ENCODE measurements around the gene MAGOH.

Gene MAGOH

GRCh38 chr1:53280496-53280895 lies 42.2 kb upstream of the MAGOH start:
- Histone ChIP-seq H3K36me3 (replicated peaks in 1 of 2; ENCODE audit: control insufficient read depth in 2 of 2, insufficient read depth in 2 of 2, low read length in 2 of 2) (peaks cover 38 to 72% of the 10 kb centered on the region in 2 donors), H2BK120ac (ENCODE audit: low read depth, low read length) (no peak overlapping the region), H3K27me3 (ENCODE audit: control insufficient read depth in 3 of 3, insufficient read depth in 3 of 3, low read depth in 1 of 3, low read length in 3 of 3) (peaks cover 0 to 2% (median 0%) of the 10 kb centered on the region in 3 experiments), H3K18ac (ENCODE audit: low read length) (no peak overlapping the region), H3K23ac (ENCODE audit: low read depth, low read length, poor library complexity) (no peak overlapping the region), H4K91ac (ENCODE audit: low read depth, low read length, poor library complexity) (no peak overlapping the region), H2AK5ac (ENCODE audit: low read depth, low read length) (no peak overlapping the region), H2BK5ac (ENCODE audit: low read length) (no peak overlapping the region), H4K8ac (ENCODE audit: low read depth, low read length) (peak overlapping the region; percentile 73), H3K9me3 (replicated peaks in 1 of 2; ENCODE audit: control insufficient read depth in 2 of 2, insufficient read depth in 1 of 2, low read depth in 1 of 2, low read length in 2 of 2) (peaks cover 0 to 2% of the 10 kb centered on the region in 2 donors), H3K14ac (ENCODE audit: low read length) (no peak overlapping the region), H3K27ac (replicated peaks; ENCODE audit: low read length) (no peak overlapping the region), H2BK12ac (ENCODE audit: low read length) (no peak overlapping the region), H3K79me1 (ENCODE audit: low read depth, low read length) (no peaks in the 10 kb centered on the region), H3K4ac (ENCODE audit: low read length) (no peak overlapping the region), H3K4me1 (ENCODE audit: control insufficient read depth in 2 of 2, insufficient read depth in 1 of 2, low read depth in 1 of 2, low read length in 2 of 2) (no peaks in the 10 kb centered on the region), H3K4me3 (ENCODE audit: low read length in 2 of 2) (no peak overlapping the region), H2AFZ (ENCODE audit: low read length) (no peak overlapping the region), H3K4me2 (ENCODE audit: insufficient read depth, low read length, poor library complexity, severe bottlenecking) (no peak overlapping the region), H3K9ac (ENCODE audit: low read depth, low read length, poor library complexity) (no peak overlapping the region), H2BK15ac (ENCODE audit: low read length) (no peak overlapping the region)
- DNase-seq (ENCODE audit: low spot score) = no peak
- no CpG with 5 or more reads among the region's 8 CpGs for WGBS, 2 donors (ENCODE audit: extremely low coverage in 2 of 2, insufficient read length in 2 of 2, insufficient replicate concordance in 1 of 2)

- no peak overlapping the region for H2BK5ac ChIP-seq (ENCODE audit: low read length)
- H3K27me3 ChIP-seq (ENCODE audit: control insufficient read depth in 3 of 3, insufficient read depth in 3 of 3, low read depth in 1 of 3, low read length in 3 of 3) = peaks cover 0 to 2% (median 0%) of the 10 kb centered on the region in 3 experiments
- H2AK5ac ChIP-seq (ENCODE audit: low read depth, low read length) = no peak overlapping the region
- no peak overlapping the region for H4K8ac ChIP-seq (ENCODE audit: low read depth, low read length)
- peaks cover 38 to 71% of the 10 kb centered on the region in 2 donors for H3K36me3 ChIP-seq (replicated peaks in 1 of 2; ENCODE audit: control insufficient read depth in 2 of 2, insufficient read depth in 2 of 2, low read length in 2 of 2)
- H3K4me3 ChIP-seq (ENCODE audit: low read length in 2 of 2) = no peak overlapping the region
- no peak overlapping the region for H3K14ac ChIP-seq (ENCODE audit: low read length)
- H3K27ac ChIP-seq (replicated peaks; ENCODE audit: low read length) = no peak overlapping the region
- H3K79me1 ChIP-seq (ENCODE audit: low read depth, low read length) = no peaks in the 10 kb centered on the region
- H3K9ac ChIP-seq (ENCODE audit: low read depth, low read length, poor library complexity) = no peak overlapping the region
- H3K23ac ChIP-seq (ENCODE audit: low read depth, low read length, poor library complexity) = no peak overlapping the region
- H2AFZ ChIP-seq (ENCODE audit: low read length) = no peak overlapping the region
- H3K9me3 ChIP-seq (replicated peaks in 1 of 2; ENCODE audit: control insufficient read depth in 2 of 2, insufficient read depth in 1 of 2, low read depth in 1 of 2, low read length in 2 of 2) = no peaks in the 10 kb centered on the region
- no peak for DNase-seq (ENCODE audit: low spot score)
- H2BK120ac ChIP-seq (ENCODE audit: low read depth, low read length) = no peak overlapping the region
- WGBS, 2 donors (ENCODE audit: extremely low coverage in 2 of 2, insufficient read length in 2 of 2, insufficient replicate concordance in 1 of 2) = no CpG with 5 or more reads among the region's 14 CpGs
- no peaks in the 10 kb centered on the region for H3K4me1 ChIP-seq (ENCODE audit: control insufficient read depth in 2 of 2, insufficient read depth in 1 of 2, low read depth in 1 of 2, low read length in 2 of 2)
- H2BK12ac ChIP-seq (ENCODE audit: low read length) = no peak overlapping the region
- no peak overlapping the region for H4K91ac ChIP-seq (ENCODE audit: low read depth, low read length, poor library complexity)
- no peak overlapping the region for H3K4me2 ChIP-seq (ENCODE audit: insufficient read depth, low read length, poor library complexity, severe bottlenecking)
- H2BK15ac ChIP-seq (ENCODE audit: low read length) = no peak overlapping the region
- H3K4ac ChIP-seq (ENCODE audit: low read length) = no peak overlapping the region
- H3K18ac ChIP-seq (ENCODE audit: low read length) = no peak overlapping the region
Observed at GRCh38 chr1:53279296-53280200, 41.2 kb upstream of the MAGOH start.

- Histone ChIP-seq H3K27me3 (ENCODE audit: control insufficient read depth in 3 of 3, insufficient read depth in 3 of 3, low read depth in 1 of 3, low read length in 3 of 3) (peaks cover 0 to 2% (median 0%) of the 10 kb centered on the region in 3 experiments), H3K4me1 (ENCODE audit: control insufficient read depth in 2 of 2, insufficient read depth in 1 of 2, low read depth in 1 of 2, low read length in 2 of 2) (no peaks in the 10 kb centered on the region), H3K23ac (ENCODE audit: low read depth, low read length, poor library complexity) (no peak overlapping the region), H2AFZ (ENCODE audit: low read length) (no peak overlapping the region), H4K91ac (ENCODE audit: low read depth, low read length, poor library complexity) (no peak overlapping the region), H3K4ac (ENCODE audit: low read length) (no peak overlapping the region), H3K4me2 (ENCODE audit: insufficient read depth, low read length, poor library complexity, severe bottlenecking) (no peak overlapping the region), H3K14ac (ENCODE audit: low read length) (no peak overlapping the region), H3K79me1 (ENCODE audit: low read depth, low read length) (no peaks in the 10 kb centered on the region), H2BK5ac (ENCODE audit: low read length) (no peak overlapping the region), H3K18ac (ENCODE audit: low read length) (no peak overlapping the region), H2BK15ac (ENCODE audit: low read length) (no peak overlapping the region), H2BK12ac (ENCODE audit: low read length) (no peak overlapping the region), H3K27ac (replicated peaks; ENCODE audit: low read length) (no peak overlapping the region), H2BK120ac (ENCODE audit: low read depth, low read length) (no peak overlapping the region), H3K4me3 (ENCODE audit: low read length in 2 of 2) (no peak overlapping the region), H3K9me3 (replicated peaks in 1 of 2; ENCODE audit: control insufficient read depth in 2 of 2, insufficient read depth in 1 of 2, low read depth in 1 of 2, low read length in 2 of 2) (no peaks in the 10 kb centered on the region), H3K36me3 (replicated peaks in 1 of 2; ENCODE audit: control insufficient read depth in 2 of 2, insufficient read depth in 2 of 2, low read length in 2 of 2) (peaks cover 43 to 79% of the 10 kb centered on the region in 2 donors), H2AK5ac (ENCODE audit: low read depth, low read length) (no peak overlapping the region), H4K8ac (ENCODE audit: low read depth, low read length) (no peak overlapping the region), H3K9ac (ENCODE audit: low read depth, low read length, poor library complexity) (no peak overlapping the region)
- no CpG with 5 or more reads among the region's 8 CpGs for WGBS, 2 donors (ENCODE audit: extremely low coverage in 2 of 2, insufficient read length in 2 of 2, insufficient replicate concordance in 1 of 2)
- DNase-seq (ENCODE audit: low spot score) = peak; percentile 39
Observed at GRCh38 chr1:53278298-53278725, 40.0 kb upstream of the MAGOH start.

GRCh38 chr1:53277326-53277725 lies 39.0 kb upstream of the MAGOH start:
- no peak overlapping the region for H3K9ac ChIP-seq (ENCODE audit: low read depth, low read length, poor library complexity)
- no peak overlapping the region for H2BK12ac ChIP-seq (ENCODE audit: low read length)
- no peak overlapping the region for H2BK5ac ChIP-seq (ENCODE audit: low read length)
- H3K4me1 ChIP-seq (ENCODE audit: control insufficient read depth in 2 of 2, insufficient read depth in 1 of 2, low read depth in 1 of 2, low read length in 2 of 2) = no peaks in the 10 kb centered on the region
- no peaks in the 10 kb centered on the region for H3K79me1 ChIP-seq (ENCODE audit: low read depth, low read length)
- no peak overlapping the region for H3K18ac ChIP-seq (ENCODE audit: low read length)
- H2BK15ac ChIP-seq (ENCODE audit: low read length) = no peak overlapping the region
- no peak overlapping the region for H3K4me2 ChIP-seq (ENCODE audit: insufficient read depth, low read length, poor library complexity, severe bottlenecking)
- H3K27me3 ChIP-seq (ENCODE audit: control insufficient read depth in 3 of 3, insufficient read depth in 3 of 3, low read depth in 1 of 3, low read length in 3 of 3) = peaks cover 0 to 2% (median 0%) of the 10 kb centered on the region in 3 experiments
- H3K14ac ChIP-seq (ENCODE audit: low read length) = no peak overlapping the region
- no peak overlapping the region for H3K4me3 ChIP-seq (ENCODE audit: low read length in 2 of 2)
- peaks cover 51 to 87% of the 10 kb centered on the region in 2 donors for H3K36me3 ChIP-seq (replicated peaks in 1 of 2; ENCODE audit: control insufficient read depth in 2 of 2, insufficient read depth in 2 of 2, low read length in 2 of 2)
- no peak overlapping the region for H2BK120ac ChIP-seq (ENCODE audit: low read depth, low read length)
- H4K91ac ChIP-seq (ENCODE audit: low read depth, low read length, poor library complexity) = no peak overlapping the region
- no peak for DNase-seq (ENCODE audit: low spot score)
- no peak overlapping the region for H3K23ac ChIP-seq (ENCODE audit: low read depth, low read length, poor library complexity)
- no peak overlapping the region for H2AFZ ChIP-seq (ENCODE audit: low read length)
- no peaks in the 10 kb centered on the region for H3K9me3 ChIP-seq (replicated peaks in 1 of 2; ENCODE audit: control insufficient read depth in 2 of 2, insufficient read depth in 1 of 2, low read depth in 1 of 2, low read length in 2 of 2)
- H2AK5ac ChIP-seq (ENCODE audit: low read depth, low read length) = no peak overlapping the region
- no peak overlapping the region for H3K4ac ChIP-seq (ENCODE audit: low read length)
- H4K8ac ChIP-seq (ENCODE audit: low read depth, low read length) = no peak overlapping the region
- WGBS, 2 donors (ENCODE audit: extremely low coverage in 2 of 2, insufficient read length in 2 of 2, insufficient replicate concordance in 1 of 2) = no CpG with 5 or more reads among the region's 5 CpGs
- no peak overlapping the region for H3K27ac ChIP-seq (replicated peaks; ENCODE audit: low read length)

Measured in neuronal stem cell (in vitro differentiated cells).